C4-2B (cell line): ENCODE data around the gene PIK3AP1.

Experiments used
- H3K27ac ChIP-seq: fragments of 450-650 bp; 2 replicates; pipeline ENCODE4 v1.5.1; 2017
- CTCF ChIP-seq: fragments of 450-650 bp; conservative IDR thresholded peaks from 2 replicates; pipeline ENCODE4 v1.5.1; 2017; ENCODE audit warnings: mild to moderate bottlenecking
- ZFX ChIP-seq: fragments of 450-650 bp; IDR thresholded peaks from 2 replicates; pipeline ENCODE4 v1.6.1; 2017

PIK3AP1 gene

DNA sequence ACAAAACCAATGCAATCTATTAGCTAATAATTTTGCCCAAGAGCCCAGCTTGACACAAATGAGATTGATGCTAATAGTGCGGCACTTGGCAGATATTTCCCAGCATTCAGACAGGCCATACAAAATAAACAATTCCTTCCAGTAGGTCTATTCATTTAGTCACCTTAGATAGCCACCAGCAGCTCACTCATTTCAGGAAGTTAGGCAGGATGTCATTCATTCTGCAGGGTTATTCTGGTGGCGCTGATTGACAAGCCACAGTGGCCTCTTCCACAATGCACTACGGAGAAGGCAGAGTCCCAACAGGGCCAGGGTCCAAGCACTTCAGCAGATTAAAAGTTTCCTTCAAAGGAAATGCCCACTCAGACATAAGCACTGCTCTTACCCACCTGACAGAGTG lies 55.8 kb downstream of the PIK3AP1 start:
- no peak overlapping the region for H3K27ac ChIP-seq
- no peak for TF ChIP-seq ZFX
- no peak for TF ChIP-seq CTCF

- H3K27ac ChIP-seq: no peak overlapping the region
- no peak for TF ChIP-seq ZFX
- no peak for TF ChIP-seq CTCF
Observed at GRCh38 chr10:96663797-96664196, 56.5 kb downstream of the PIK3AP1 start.

DNA sequence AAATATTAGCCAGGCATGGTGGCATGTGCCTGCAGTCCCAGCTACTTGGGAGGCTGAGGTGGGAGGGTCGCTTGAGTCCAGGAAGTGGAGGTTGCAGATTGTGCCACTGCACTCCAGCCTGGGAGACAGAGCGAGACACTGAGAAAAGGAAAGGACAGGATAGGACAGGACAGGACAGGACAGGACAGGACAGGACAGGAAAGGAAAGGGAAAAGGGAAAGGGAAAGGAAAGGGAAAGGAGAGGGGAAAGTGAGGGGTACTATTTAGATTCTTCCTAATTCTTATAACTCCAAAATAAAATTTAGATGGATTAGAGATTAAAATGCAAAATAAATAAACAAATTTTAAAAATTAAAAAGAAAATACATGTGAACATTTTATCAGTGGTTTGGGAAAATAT lies 58.7 kb downstream of the PIK3AP1 start:
- TF ChIP-seq CTCF (no peak), ZFX (no peak)
- no peak overlapping the region for H3K27ac ChIP-seq

DNA sequence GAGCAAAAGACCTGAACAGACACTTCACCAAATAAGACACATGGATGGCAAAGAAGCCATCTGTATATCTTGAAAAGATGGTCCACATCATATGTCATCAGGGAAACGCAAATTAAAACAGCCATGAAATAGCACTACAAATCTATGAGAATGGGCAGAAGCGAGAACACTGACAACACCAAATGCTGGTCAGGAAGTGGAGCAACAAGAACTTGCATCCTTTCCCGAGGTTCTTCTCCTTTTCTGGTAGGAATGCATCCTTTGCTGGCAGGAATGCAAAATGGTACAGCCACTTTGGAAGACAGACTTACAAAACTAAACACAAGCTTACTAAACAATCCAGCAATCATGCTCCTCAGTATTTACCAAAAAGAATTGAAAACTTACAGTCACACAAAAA lies 60.0 kb downstream of the PIK3AP1 start:
- TF ChIP-seq CTCF (no peak), ZFX (no peak)
- H3K27ac ChIP-seq: no peak overlapping the region

- H3K27ac ChIP-seq: no peak overlapping the region
- TF ChIP-seq ZFX: no peak
- no peak for TF ChIP-seq CTCF
Observed at GRCh38 chr10:96658844-96659243, 61.5 kb downstream of the PIK3AP1 start.

GRCh38 chr10:96657385-96657784 lies 62.9 kb downstream of the PIK3AP1 start:
- no peak overlapping the region for H3K27ac ChIP-seq

DNA sequence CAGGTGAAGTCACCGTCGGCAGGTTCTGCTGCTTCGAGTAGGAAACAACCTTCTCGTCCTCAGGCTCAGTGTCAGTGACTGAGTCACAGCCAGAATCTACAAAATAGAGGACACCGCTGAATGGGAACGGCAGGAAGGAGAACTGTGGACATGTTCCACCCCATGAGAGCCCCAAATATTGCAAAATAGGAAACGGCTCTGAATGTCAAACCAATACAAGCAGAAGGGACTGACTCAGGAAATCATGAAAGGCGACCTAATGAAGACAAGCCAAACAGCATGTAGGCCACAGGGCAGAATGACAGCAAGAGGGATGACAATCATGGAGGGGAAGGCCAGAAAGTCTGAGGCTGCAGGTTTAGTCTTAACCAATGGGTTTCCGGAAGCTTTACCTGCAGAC lies 63.5 kb downstream of the PIK3AP1 start:
- TF ChIP-seq ZFX (no peak), CTCF (no peak)
- no peak overlapping the region for H3K27ac ChIP-seq

More at GRCh38 chr10:96657385-96657784, 62.9 kb downstream of the PIK3AP1 start:
- no peak for TF ChIP-seq ZFX
- TF ChIP-seq CTCF: no peak
